22Rv1 (cell line): ENCODE results near the gene SLC46A3.
A peak's percentile ranks its signal among the peaks of the same experiment; 100 is the strongest.

Experiments used
- H3K27ac ChIP-seq: fragments of 450-650 bp; 2 replicates; pipeline ENCODE4 v1.5.1; 2017
- CTCF ChIP-seq: fragments of 450-650 bp; IDR thresholded peaks from 2 replicates; pipeline ENCODE4 v1.5.1; 2017; ENCODE audit warnings: mild to moderate bottlenecking
- ZFX ChIP-seq: fragments of 450-650 bp; IDR thresholded peaks from 2 replicates; pipeline ENCODE4 v1.6.1; 2017; ENCODE audit warnings: antibody characterized with exemption, borderline replicate concordance

SLC46A3 gene

GRCh38 chr13:28657784-28658538 lies 60.8 kb downstream of the SLC46A3 start:
- TF ChIP-seq CTCF: peak; percentile 26; the same call in 1 of the 2 replicates
- TF ChIP-seq ZFX: no peak
- H3K27ac ChIP-seq: peak overlapping the region; percentile 75

- TF ChIP-seq CTCF: no peak
- TF ChIP-seq ZFX: no peak
- H3K27ac ChIP-seq: no peak overlapping the region
Measured at GRCh38 chr13:28655561-28655960, 63.2 kb downstream of the SLC46A3 start.

GRCh38 chr13:28654276-28654675 lies 64.5 kb downstream of the SLC46A3 start:
- no peak for TF ChIP-seq ZFX
- no peak for TF ChIP-seq CTCF
- no peak overlapping the region for H3K27ac ChIP-seq

GRCh38 chr13:28653111-28653510 lies 65.7 kb downstream of the SLC46A3 start:
- H3K27ac ChIP-seq: no peak overlapping the region
- TF ChIP-seq ZFX: no peak
- TF ChIP-seq CTCF: no peak

- no peak for TF ChIP-seq ZFX
- no peak overlapping the region for H3K27ac ChIP-seq
Measured at GRCh38 chr13:28651810-28652401, 66.9 kb downstream of the SLC46A3 start.

GRCh38 chr13:28650284-28650683 lies 68.5 kb downstream of the SLC46A3 start:
- no peak overlapping the region for H3K27ac ChIP-seq
- TF ChIP-seq CTCF: no peak
- no peak for TF ChIP-seq ZFX
